A549 (cell line): Measurements from ENCODE around the gene SAMD8. TPM values are rescaled to one million over a fixed set of nuclear protein-coding genes. Genes with fewer than 3 reads are reported as not detected.

Source experiments
- BHLHE40 ChIP-seq: IDR thresholded peaks from 2 replicates; pipeline ENCODE4 v1.6.1; 2012; ENCODE audit warnings: low read depth, low read length, inconsistent platforms
- CBX2 ChIP-seq: fragments of 200-600 bp; sonication (generic); IDR thresholded peaks from 2 replicates; pipeline ENCODE4 v1.6.1; 2016; ENCODE audit warnings: low read depth, mild to moderate bottlenecking, borderline replicate concordance
- CHD2 ChIP-seq: fragments of 150-350 bp; IDR thresholded peaks from 2 replicates; pipeline ENCODE4 v1.6.1; 2014; ENCODE audit warnings: low read length; ENCODE audit not compliant: partially characterized antibody
- CTCF ChIP-seq: fragments of >200 bp; sonication (Bioruptor Twin); formaldehyde crosslinking; IDR thresholded peaks from 3 replicates; pipeline ENCODE4 v1.5.1; 2016
- EHF ChIP-seq: fragments of 250-450 bp; sonication (Bioruptor Pico); IDR thresholded peaks from 2 replicates; pipeline ENCODE4 v1.5.0; 2020; ENCODE audit warnings: mild to moderate bottlenecking
- EHMT2 ChIP-seq: fragments of 200-600 bp; sonication (generic); IDR thresholded peaks from 2 replicates; pipeline ENCODE4 v1.6.1; 2016; ENCODE audit warnings: antibody characterized with exemption, low read depth, mild to moderate bottlenecking, moderate library complexity
- ELK1 ChIP-seq: fragments of 150-350 bp; IDR thresholded peaks from 2 replicates; pipeline ENCODE4 v1.6.1; 2014; ENCODE audit warnings: low read depth, mild to moderate bottlenecking, low read length
- ESRRA ChIP-seq: fragments of 150-350 bp; IDR thresholded peaks from 2 replicates; pipeline ENCODE4 v1.6.1; 2014; ENCODE audit warnings: mild to moderate bottlenecking, low read length, borderline replicate concordance
- FOSL2 ChIP-seq, 2 experiments: fragments of 450-650 bp in 1 of 2; fragments of >200 bp in 1 of 2; sonication (Bioruptor Twin) in 1 of 2; formaldehyde crosslinking; IDR thresholded peaks; 2 replicates each; pipeline versions ENCODE4 v1.5.0 to v1.6.1; 2016 to 2020; ENCODE audit warnings: mild to moderate bottlenecking in 1 of 2, moderate library complexity in 1 of 2
- FOXS1 ChIP-seq: fragments of 250-450 bp; sonication (Bioruptor Pico); IDR thresholded peaks from 2 replicates; pipeline ENCODE4 v1.5.0; 2020; ENCODE audit warnings: mild to moderate bottlenecking, moderate library complexity
- GATA3 ChIP-seq: IDR thresholded peaks from 2 replicates; pipeline ENCODE4 v1.6.1; 2012; ENCODE audit warnings: borderline replicate concordance
- HES2 ChIP-seq: fragments of >200 bp; sonication (Bioruptor Twin); formaldehyde crosslinking; IDR thresholded peaks from 2 replicates; pipeline ENCODE4 v1.6.1; 2016
- HOXB13 ChIP-seq: fragments of 250-450 bp; sonication (Bioruptor Pico); IDR thresholded peaks from 2 replicates; pipeline ENCODE4 v1.5.0; 2020; ENCODE audit warnings: low read depth, mild to moderate bottlenecking, moderate library complexity
- JUN ChIP-seq, 2 experiments: fragments of >200 bp; sonication (Bioruptor Twin); formaldehyde crosslinking; IDR thresholded peaks; 2 replicates in 1 of 2; 3 replicates in 1 of 2; pipeline ENCODE4 v1.6.1; 2016 to 2017
- MAFK ChIP-seq: fragments of 450-650 bp; IDR thresholded peaks from 2 replicates; pipeline ENCODE4 v1.6.1; 2014; ENCODE audit not compliant: partially characterized antibody
- MAX ChIP-seq: IDR thresholded peaks from 2 replicates; pipeline ENCODE4 v1.6.1; 2012
- PBX3 ChIP-seq: IDR thresholded peaks from 2 replicates; pipeline ENCODE4 v1.6.1; 2012
- PHF8 ChIP-seq: fragments of 200-600 bp; sonication (generic); IDR thresholded peaks from 2 replicates; pipeline ENCODE4 v1.6.1; 2016; ENCODE audit warnings: low read depth, mild to moderate bottlenecking, antibody characterized with exemption, moderate library complexity, borderline replicate concordance
- POLR2A ChIP-seq: IDR thresholded peaks from 2 replicates; pipeline ENCODE4 v1.6.1; 2012; ENCODE audit warnings: mild to moderate bottlenecking, low read length
- POLR2AphosphoS2 ChIP-seq: conservative IDR thresholded peaks from 2 replicates; pipeline ENCODE4 v1.6.1; 2012; ENCODE audit warnings: low read length, improper control_type of control experiment, inconsistent platforms
- RAD21 ChIP-seq, 2 experiments: fragments of >200 bp in 1 of 2; sonication (Bioruptor Twin) in 1 of 2; formaldehyde crosslinking in 1 of 2; IDR thresholded peaks in 1 of 2; conservative IDR thresholded peaks in 1 of 2; 2 replicates in 1 of 2; 3 replicates in 1 of 2; pipeline ENCODE4 v1.6.1; 2012 to 2018; ENCODE audit warnings: inconsistent platforms in 1 of 2
- RCOR1 ChIP-seq: fragments of 150-350 bp; IDR thresholded peaks from 2 replicates; pipeline ENCODE4 v1.6.1; 2014; ENCODE audit warnings: antibody characterized with exemption, low read length, low read depth
- SMC3 ChIP-seq: fragments of >200 bp; sonication (Bioruptor Twin); formaldehyde crosslinking; IDR thresholded peaks from 3 replicates; pipeline ENCODE4 v1.6.1; 2018; ENCODE audit warnings: inconsistent platforms
- SREBF2 ChIP-seq: fragments of 450-650 bp; IDR thresholded peaks from 2 replicates; pipeline ENCODE4 v1.6.1; 2014; ENCODE audit warnings: mild to moderate bottlenecking, moderate library complexity
- TP53 ChIP-seq: fragments of 250-450 bp; sonication (Bioruptor Pico); IDR thresholded peaks from 2 replicates; pipeline ENCODE4 v1.5.0; 2021; ENCODE audit warnings: mild to moderate bottlenecking, moderate library complexity
- ZC3H11A ChIP-seq: fragments of 450-650 bp; IDR thresholded peaks from 2 replicates; pipeline ENCODE4 v1.6.1; 2014; ENCODE audit warnings: antibody characterized with exemption, mild to moderate bottlenecking
- ZNF302 ChIP-seq: fragments of 250-450 bp; sonication (Bioruptor Pico); IDR thresholded peaks from 2 replicates; pipeline ENCODE4 v1.9.0; 2021; ENCODE audit warnings: inconsistent platforms, mild to moderate bottlenecking, moderate library complexity
- ZSCAN20 ChIP-seq: fragments of 250-450 bp; sonication (Bioruptor Pico); IDR thresholded peaks from 2 replicates; pipeline ENCODE4 v1.8.0; 2022; ENCODE audit warnings: mild to moderate bottlenecking, moderate library complexity
- polyA plus RNA-seq, 4 experiments: library from polyadenylated mRNA; depleted of rRNA in 3 of 4; stranded (reverse); fragments of >200 nt; fragmentation: RNase III in 1 of 4; extraction: RNeasy Plus Mini Kit Qiagen cat#74134 plus additional on column Dnase treatment in 1 of 4; gene quantifications; 2 replicates in 3 of 4; 3 replicates in 1 of 4; pipeline ENCODE4 v1.2.3, GENCODE V29; 2011 to 2017

The SAMD8 gene
- polyA plus RNA-seq, 2 of the 4 experiments (the other 2 are of a cell fraction) = 10.9 to 27.9 TPM

GRCh38 chr10:75210282-75211006 lies 99.0 kb downstream of the SAMD8 start, which contains the start of gene VDAC2 (continued):
- TF ChIP-seq CTCF = no peak
- TF ChIP-seq CBX2 = no peak
- peak; percentile 67 for TF ChIP-seq POLR2A
- TF ChIP-seq ZNF302 (CRISPR knock-in tag) = no peak
- TF ChIP-seq GATA3 = 0 out of 2 replicates have a peak, but pooled peaks have one; percentile 20
- no peak for TF ChIP-seq MAFK
- no peak; a peak in 2 of 5 replicates for TF ChIP-seq RAD21 (conservative IDR thresholded peaks at IDR 0.05 in 1 of 2, IDR thresholded peaks at IDR 0.05 in 1 of 2)
- peak; percentile 85; the same call in 1 of the 2 replicates for TF ChIP-seq PHF8
- no peak for TF ChIP-seq ESRRA
- no peak for TF ChIP-seq ZC3H11A
- TF ChIP-seq RCOR1 = no peak
- TF ChIP-seq CHD2 = peak; percentile 65
- TF ChIP-seq POLR2AphosphoS2 = no peak
- TF ChIP-seq MAX = peak; percentile 87
- no peak for TF ChIP-seq EHF (CRISPR knock-in tag)
- no peak for TF ChIP-seq SREBF2
- TF ChIP-seq FOXS1 = no peak
- TF ChIP-seq BHLHE40 = no peak
- TF ChIP-seq EHMT2 = no peak
- TF ChIP-seq TP53 = peak; percentile 72; the same call in 1 of the 2 replicates
- no peak for TF ChIP-seq HOXB13
- no peak for TF ChIP-seq HES2
- no peak for TF ChIP-seq ELK1
- TF ChIP-seq ZSCAN20 (CRISPR knock-in tag) = no peak
- TF ChIP-seq JUN (IDR thresholded peaks at IDR 0.05) = peak; percentile 94 to 99
- no peak for TF ChIP-seq FOSL2 (IDR thresholded peaks at IDR 0.05)
- TF ChIP-seq FOSL2 (CRISPR knock-in tag; IDR thresholded peaks at IDR 0.05) = peak; percentile 26; the same call in 1 of the 2 replicates
- no peak for TF ChIP-seq SMC3
- TF ChIP-seq PBX3 = peak; percentile 71
